Stimulated activated CD4-positive, alpha-beta T cell treated with anti-CD3 and anti-CD28 coated beads, Interleukin-15, amount 100 ng/mL, for 24 hours (primary cell): ENCODE results near the gene BICC1.

Source experiments
- DNase-seq: peaks from one replicate; pipeline ENCODE4 v3.0.0-alpha.2; 2020

Gene BICC1

GRCh38 chr10:58609532-58610150 lies 97.0 kb downstream of the BICC1 start:
- no peak for DNase-seq

- no peak for DNase-seq
Observed at GRCh38 chr10:58615237-58615935, 102.7 kb downstream of the BICC1 start.

- DNase-seq, result no peak
Observed at GRCh38 chr10:58618158-58618676, 105.5 kb downstream of the BICC1 start.

DNA sequence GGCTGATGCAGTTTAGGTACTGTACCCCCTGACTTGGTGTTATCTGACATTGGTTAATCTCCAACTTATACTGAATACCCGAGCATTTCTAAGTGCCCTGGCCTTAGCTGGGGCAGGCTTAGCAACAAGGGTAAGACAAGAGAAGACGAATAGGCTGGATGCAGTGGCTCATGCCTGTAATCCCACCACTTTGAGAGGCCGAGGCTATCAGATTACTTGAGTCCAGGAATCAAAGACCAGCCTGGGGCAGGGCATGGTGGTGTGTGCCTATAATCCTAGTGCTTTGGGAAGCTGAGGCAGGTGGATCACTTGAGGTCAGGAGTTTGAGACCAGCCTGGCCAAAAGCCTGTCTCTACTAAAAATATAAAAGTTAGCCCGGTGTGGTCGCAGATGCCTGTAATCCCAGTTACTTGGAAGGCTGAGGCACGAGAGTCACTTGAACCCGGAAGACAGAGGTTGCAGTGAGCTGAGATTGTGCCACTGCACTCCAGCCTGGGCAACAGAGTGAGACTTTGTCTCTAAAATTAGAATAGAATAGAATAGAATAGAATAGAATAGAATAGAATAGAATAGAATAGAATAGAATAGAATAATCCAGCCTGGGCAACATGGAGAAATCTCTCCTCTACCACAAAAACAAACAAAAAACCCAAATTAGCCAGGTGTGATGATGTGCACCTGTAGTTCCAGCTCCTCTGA lies 108.9 kb downstream of the BICC1 start:
- no peak for DNase-seq

- DNase-seq, result no peak
Observed at GRCh38 chr10:58622246-58622645, 109.6 kb downstream of the BICC1 start.

GRCh38 chr10:58625070-58625469 lies 112.4 kb downstream of the BICC1 start:
- no peak for DNase-seq

DNA sequence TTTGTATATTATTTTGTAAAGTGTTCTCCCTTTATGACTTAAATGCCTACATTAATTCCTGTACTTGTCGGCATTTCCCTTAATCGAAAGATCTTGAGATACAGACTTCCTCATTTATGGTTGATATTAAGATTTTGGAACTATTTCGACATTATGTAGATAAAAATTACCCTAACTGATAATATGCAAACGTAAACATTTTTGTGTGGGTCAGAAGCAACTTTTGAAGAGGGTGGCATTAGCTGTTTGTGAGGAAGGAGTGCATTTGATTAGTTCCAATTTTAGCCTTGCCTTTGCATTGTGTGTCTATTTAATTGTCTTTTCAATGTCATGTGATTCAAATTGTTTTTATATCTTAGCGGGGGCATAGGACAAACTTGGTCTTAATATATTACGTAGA lies 114.7 kb downstream of the BICC1 start:
- DNase-seq, result no peak

DNA sequence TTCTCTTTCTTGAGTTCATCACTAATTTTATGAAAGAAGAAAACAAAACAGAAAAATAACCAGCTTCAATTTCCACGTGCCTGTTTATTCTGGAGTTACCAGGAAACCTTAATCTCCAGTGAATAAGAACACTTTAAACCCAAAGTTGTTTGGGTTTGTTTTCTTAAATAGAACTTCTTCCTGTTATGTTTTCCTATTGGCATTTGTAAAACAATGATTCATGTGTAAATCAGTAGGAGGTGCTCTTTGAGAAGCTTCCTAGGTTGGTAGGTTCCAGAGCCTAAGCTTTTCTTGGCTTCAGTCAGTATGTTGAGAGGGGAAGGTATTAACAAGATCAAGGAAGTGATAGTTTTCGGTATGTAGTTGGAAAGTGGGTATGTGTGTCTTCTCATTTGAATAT lies 119.0 kb downstream of the BICC1 start:
- no peak for DNase-seq

DNA sequence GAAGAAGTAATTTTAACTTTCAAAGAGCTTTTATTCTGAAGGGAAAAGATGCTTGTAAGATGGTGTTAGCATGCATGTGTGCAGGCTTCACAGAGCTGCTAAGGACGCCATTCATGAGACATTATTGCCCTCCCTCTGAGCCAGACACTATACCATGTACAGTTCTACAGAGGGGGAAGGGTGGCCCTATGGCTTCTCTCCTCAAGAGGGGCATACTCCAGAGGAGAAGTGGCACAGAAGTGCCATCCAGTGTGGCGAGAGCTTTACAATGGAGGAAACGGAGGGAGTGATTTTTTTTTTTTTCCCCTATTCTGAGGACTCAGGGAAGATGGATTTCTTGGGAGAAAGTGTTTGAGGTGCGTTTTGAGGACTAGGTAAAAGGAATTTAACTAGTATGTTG lies 119.5 kb downstream of the BICC1 start:
- DNase-seq, result no peak

DNA sequence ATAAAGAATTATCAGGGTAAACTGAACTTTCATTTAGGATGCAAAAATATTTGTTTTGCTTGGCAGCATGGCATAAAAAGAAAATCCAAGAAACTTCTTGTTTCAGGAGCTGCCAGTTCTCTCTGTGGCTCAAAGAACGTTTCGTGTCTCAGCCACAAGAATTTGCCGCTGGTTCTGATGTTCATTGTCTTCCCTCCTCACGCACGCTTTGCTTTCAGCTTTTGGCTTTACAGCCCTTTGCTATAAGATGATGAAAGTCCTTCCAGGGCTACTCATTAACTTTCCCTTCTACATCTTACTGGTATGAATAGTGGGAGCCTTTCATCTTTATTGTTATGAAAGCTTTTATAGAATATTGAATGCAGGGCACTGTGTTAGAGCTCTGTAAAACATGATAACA lies 124.7 kb downstream of the BICC1 start:
- no peak for DNase-seq

DNA sequence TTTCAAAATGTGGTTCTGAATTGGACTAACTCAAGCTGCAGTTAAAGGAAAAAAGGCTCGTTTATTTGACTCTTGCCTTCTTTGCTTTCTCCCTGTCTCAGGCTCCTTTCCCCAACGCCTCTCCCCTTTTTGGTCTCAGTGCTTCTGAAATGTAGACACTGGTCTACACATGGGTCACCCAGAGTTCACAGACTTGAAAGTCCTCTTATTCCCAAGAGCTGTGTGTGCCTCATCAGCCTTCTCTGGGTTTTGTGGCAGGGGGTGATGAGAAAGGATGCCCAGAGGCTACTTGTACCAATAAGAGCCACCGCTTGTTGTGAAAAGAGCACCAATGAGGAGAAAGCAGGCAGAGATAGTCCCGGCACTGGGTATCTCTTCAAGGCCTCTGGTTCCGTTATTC lies 125.7 kb downstream of the BICC1 start:
- no peak for DNase-seq

DNA sequence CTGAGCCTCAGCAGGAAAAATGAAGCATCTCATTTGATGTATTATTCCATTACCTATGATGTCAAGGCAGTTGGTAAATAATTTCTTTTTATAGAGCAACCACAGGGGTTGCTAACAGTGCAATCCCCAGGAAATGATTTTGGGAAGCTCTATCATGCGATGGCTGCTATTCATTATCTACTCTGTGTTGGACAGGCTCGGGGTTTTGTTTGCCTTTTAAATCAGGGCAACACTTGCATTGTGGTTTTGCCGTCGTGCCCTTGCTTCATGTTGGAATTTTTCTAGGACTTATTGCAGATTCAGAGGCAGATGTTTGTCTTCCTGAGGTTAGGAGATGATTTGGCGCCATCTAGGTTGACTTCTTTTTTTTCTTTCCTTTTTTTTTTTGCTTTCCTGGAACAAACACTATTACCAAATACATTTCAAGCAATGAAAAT lies 128.4 kb downstream of the BICC1 start:
- DNase-seq, result no peak

DNA sequence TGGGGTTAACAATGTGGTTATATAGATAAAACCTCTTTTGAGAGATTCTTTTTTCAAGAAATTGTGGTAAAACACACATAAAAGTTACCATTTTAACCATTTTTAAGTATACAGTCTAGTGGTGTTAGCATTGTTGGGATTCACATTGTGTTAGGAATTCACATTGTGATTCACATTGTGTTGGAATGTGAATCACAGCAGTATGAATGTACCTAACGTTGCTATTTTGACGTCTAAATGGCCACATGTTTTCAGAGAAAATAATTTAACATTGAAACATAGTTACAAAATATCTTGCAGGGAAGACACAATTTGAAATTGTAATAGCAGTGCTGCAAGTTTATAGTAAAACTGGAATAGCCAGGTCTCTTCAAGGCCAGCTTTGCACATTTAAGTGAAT lies 129.0 kb downstream of the BICC1 start:
- DNase-seq, result no peak

DNA sequence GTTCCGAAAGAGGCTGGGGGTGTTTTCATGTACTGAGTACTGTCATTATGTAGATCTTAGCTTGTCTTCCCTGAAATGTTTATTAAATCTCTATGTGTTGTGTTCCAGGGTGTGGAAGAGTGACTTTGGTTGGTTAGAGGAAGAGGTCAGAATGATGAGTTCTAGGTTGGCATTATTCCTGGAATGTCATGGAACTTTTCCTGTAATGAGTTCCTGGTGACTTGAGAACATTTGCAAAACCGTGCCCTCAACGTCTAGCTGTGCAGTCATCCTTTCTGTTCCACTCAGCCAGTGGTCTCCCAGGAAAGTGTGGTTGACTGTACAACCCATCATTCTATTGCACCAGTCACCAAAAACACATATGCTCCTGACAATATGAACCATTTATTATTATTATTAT lies 129.6 kb downstream of the BICC1 start:
- DNase-seq, result no peak

DNA sequence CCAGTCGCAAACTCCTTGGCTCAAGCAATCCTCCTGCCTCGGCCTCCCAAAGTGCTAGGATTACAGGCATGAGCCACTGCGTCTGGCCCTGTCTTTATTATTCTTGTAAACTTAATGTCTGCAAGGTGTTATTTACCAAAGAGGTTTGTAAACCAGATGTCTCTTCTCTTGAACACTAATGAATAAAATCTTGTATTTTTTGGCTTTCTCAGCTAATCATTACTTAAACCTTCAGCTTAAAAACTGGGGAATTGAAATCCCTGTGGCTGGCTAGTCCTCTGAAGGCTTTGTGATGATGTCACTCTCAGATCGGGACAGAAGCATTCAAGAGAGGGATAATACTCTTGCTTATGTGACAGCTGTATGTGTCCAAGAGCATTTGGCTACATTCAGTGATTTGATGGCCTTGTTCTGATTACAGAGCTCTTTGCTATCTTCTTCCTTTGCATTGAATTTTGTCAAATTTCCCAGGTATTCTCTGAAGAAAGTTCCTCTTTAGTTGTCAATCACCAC lies 130.3 kb downstream of the BICC1 start:
- DNase-seq, result no peak

DNA sequence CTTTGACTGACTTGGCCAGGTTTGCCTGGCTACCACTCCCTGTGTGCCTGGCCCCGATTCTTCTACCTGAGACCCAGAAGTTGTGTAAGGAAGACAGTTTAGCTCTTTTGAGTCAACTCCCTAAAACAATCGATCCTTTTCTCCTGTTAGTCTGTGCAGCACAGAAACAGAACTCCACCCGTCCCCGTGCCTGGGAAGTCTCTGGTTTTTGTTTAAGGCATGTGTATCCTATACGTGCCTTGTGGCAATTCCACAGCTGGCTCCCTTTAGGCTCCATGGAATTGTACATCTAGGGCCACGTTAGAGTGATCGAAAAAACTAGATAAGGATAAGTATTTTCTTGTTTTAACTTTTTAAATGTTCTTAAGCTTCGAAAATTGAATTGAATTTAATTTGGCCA lies 131.6 kb downstream of the BICC1 start:
- DNase-seq, result no peak

DNA sequence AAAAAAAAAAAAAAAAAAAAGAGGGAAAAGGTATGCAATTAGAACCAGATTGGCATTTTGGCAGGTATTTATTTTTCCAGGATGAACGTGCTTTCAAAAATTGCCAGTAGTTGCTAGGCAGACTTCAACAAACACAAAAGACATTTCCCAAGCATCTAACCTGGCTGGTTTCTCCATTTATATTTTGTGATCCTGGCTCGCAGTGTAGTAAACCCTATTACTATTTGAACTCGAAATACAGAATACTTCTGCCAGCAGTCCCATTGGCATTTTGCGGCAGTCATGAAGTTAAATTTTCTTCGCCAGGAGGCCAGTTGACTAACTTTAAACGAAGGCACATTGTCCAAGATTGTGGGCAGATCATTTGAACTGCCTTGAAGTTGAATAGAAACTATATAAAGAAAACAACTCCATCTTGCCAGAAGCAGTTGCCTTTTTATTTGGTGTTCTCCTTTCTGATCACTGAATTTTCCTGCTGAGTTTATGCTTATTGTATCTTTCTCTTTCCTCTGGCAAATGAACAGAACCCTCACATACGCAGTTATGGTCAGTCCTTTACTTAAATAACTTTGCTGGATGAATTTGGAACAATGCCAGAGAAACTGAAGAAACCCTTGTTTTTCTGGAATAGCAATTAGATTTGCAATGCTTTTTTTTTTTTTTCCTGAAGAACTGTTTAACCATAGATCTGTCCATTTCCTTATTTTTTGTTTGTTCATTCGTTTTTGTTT lies 132.9 kb downstream of the BICC1 start:
- DNase-seq, result no peak

- DNase-seq, result no peak
Observed at GRCh38 chr10:58647376-58648112, 134.9 kb downstream of the BICC1 start.

DNA sequence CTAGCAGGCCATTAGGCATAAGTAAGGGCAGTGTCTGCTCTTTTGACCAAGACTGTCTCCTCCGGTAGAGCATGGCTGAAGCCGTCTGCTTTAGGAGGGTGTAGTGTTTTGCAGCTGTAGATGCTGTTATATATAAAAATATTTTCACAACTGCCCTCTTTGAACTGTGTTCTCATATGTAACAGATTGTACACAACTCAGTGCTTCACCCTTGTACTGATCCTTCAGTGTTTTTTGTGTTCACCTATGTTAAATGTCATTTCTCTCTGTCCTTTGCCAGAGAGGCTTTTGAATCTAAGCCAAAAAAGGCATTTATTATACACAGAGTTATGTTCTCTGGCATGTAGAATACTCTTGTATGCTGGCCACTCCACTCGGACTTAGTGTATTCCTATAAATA lies 135.5 kb downstream of the BICC1 start:
- no peak for DNase-seq

DNA sequence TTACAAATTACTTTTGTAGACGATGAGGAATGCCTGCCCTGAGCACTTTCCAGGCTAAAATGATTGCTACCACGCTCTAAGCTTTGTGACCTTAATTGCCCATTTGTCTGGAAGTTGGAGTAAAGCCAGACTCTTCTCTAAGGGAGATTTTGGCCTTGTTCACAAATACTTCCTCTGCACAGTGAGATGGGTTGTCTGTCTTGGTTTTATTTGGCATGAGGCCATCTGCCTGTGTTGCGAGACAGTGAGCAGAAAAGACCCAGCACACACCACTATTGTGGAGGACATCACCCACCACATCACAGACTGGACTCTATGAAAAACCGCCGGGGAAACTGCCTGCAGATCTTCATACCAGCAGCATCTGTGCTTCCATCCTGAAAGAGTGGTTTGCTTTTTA lies 138.4 kb downstream of the BICC1 start:
- DNase-seq, result no peak

DNA sequence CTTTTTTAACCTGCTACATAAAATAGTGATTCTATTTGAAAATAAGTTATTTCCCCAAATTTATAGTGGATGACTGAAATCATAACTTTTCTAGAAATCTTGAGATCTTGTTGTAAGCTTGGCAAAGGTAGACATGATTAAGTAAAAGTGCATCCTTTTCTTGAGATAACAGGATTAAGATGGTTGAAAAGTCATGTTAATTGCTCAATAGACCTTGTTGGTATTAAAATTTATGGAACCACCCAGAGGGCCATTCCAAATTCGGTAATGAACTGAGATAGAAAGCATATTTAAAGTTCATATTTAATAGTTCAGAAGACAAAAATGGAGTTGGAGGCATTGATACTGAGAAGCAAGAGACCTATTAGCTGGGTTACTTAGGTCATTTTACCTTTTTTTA lies 139.1 kb downstream of the BICC1 start:
- DNase-seq, result no peak

GRCh38 chr10:58653139-58653538 lies 140.5 kb downstream of the BICC1 start:
- no peak for DNase-seq
